Spinal cord (tissue), 4 donors: ENCODE measurements around the gene METTL17. TPM values are rescaled to one million over a fixed set of nuclear protein-coding genes. Genes with fewer than 3 reads are reported as not detected.

Experiments
- polyA plus RNA-seq, 2 donors: library from polyadenylated mRNA; unstranded; fragments of 120-200 nt; gene quantifications; one replicate each; pipeline ENCODE4 v1.2.1, GENCODE V29; 2013; ENCODE audit not compliant: insufficient read length in 2 of 2
- small RNA-seq: library from RNA; depleted of rRNA; stranded (forward); fragments of <200 nt; gene quantifications from one replicate; pipeline ENCODE3, GENCODE V24; 2014; ENCODE audit warnings: low replicate concordance
- total RNA-seq, 2 donors: library from RNA; depleted of rRNA in 1 of 2; stranded (reverse); fragments of 120-200 nt in 1 of 2; fragments of >200 nt in 1 of 2; gene quantifications; one replicate each; pipeline versions ENCODE4 v1.2.3 to v1.2.4, GENCODE V29; 2013 to 2014

The METTL17 gene
- total and polyA plus RNA-seq, 4 donors = 31.1 to 79.2 (median 60.9) TPM

Small RNA genes within 50 kb of the gene (small RNA-seq; reads per million reads assigned to genes)
- gene RN7SL189P = not detected

Other genes with a start within 250 kb of the METTL17 start
- not detected for gene EDDM3A, start 244.1 kb upstream of the METTL17 start, total RNA-seq
- not detected for gene EDDM3A, start 244.1 kb upstream of the METTL17 start, polyA plus RNA-seq
- not detected for gene EDDM3B, start 221.6 kb upstream of the METTL17 start, total RNA-seq
- not detected for gene EDDM3B, start 221.6 kb upstream of the METTL17 start, polyA plus RNA-seq
- 10 to 100 TPM in 1 of 2 donors, 1 to 10 TPM in 1; 8.7 to 11.3 TPM for gene RNASE6, start 208.7 kb upstream of the METTL17 start, total RNA-seq
- gene RNASE6, start 208.7 kb upstream of the METTL17 start, polyA plus RNA-seq = 1 to 10 TPM; 4.3 to 6.1 TPM
- 100 to 1,000 TPM in 1 of 2 donors, 10 to 100 TPM in 1; 99.1 to 223 TPM for gene RNASE1, start 187.1 kb upstream of the METTL17 start, total RNA-seq
- gene RNASE1, start 187.1 kb upstream of the METTL17 start, polyA plus RNA-seq = 10 to 100 TPM; 50.2 to 77.1 TPM
- gene RNASE3, start 98.6 kb upstream of the METTL17 start, total RNA-seq = 1 to 10 TPM in 1 of 2 donors, under 1 TPM in 1; 0.55 to 3.7 TPM
- gene RNASE3, start 98.6 kb upstream of the METTL17 start, polyA plus RNA-seq = under 1 TPM in 1 of 2 donors, not detected in 1; 0.24 TPM
- gene RNASE2, start 34.5 kb upstream of the METTL17 start, total RNA-seq = 1 to 10 TPM in 1 of 2 donors, under 1 TPM in 1; 0.50 to 5.8 TPM
- 1 to 10 TPM in 1 of 2 donors, under 1 TPM in 1; 0.90 to 1.1 TPM for gene RNASE2, start 34.5 kb upstream of the METTL17 start, polyA plus RNA-seq
- under 1 TPM in 1 of 2 donors, not detected in 1; 0.17 TPM for gene SLC39A2, start 9.3 kb downstream of the METTL17 start, total RNA-seq
- gene SLC39A2, start 9.3 kb downstream of the METTL17 start, polyA plus RNA-seq = under 1 TPM in 1 of 2 donors, not detected in 1; 0.32 TPM
- gene NDRG2, start 35.1 kb downstream of the METTL17 start, total RNA-seq = 100 to 1,000 TPM; 233 to 301 TPM
- gene NDRG2, start 35.1 kb downstream of the METTL17 start, polyA plus RNA-seq = 100 to 1,000 TPM; 763 to 827 TPM
- under 1 TPM in 1 of 2 donors, not detected in 1; 0.44 TPM for gene TPPP2, start 40.2 kb downstream of the METTL17 start, total RNA-seq
- gene TPPP2, start 40.2 kb downstream of the METTL17 start, polyA plus RNA-seq = under 1 TPM; 0.59 to 0.71 TPM
- gene RNASE13, start 44.8 kb downstream of the METTL17 start, total RNA-seq = not detected
- not detected for gene RNASE13, start 44.8 kb downstream of the METTL17 start, polyA plus RNA-seq
- not detected for gene RNASE7, start 52.4 kb downstream of the METTL17 start, total RNA-seq
- under 1 TPM in 1 of 2 donors, not detected in 1; 0.12 TPM for gene RNASE7, start 52.4 kb downstream of the METTL17 start, polyA plus RNA-seq
- gene RNASE8, start 67.8 kb downstream of the METTL17 start, total RNA-seq = not detected
- gene RNASE8, start 67.8 kb downstream of the METTL17 start, polyA plus RNA-seq = not detected
- gene ARHGEF40, start 80.3 kb downstream of the METTL17 start, total RNA-seq = 10 to 100 TPM; 37.9 to 71.0 TPM
- 10 to 100 TPM; 83.1 to 98.9 TPM for gene ARHGEF40, start 80.3 kb downstream of the METTL17 start, polyA plus RNA-seq
- gene ZNF219, start 108.7 kb downstream of the METTL17 start, total RNA-seq = 10 to 100 TPM in 1 of 2 donors, 1 to 10 TPM in 1; 4.7 to 16.3 TPM
- gene ZNF219, start 108.7 kb downstream of the METTL17 start, polyA plus RNA-seq = 10 to 100 TPM; 39.1 to 48.8 TPM
- under 1 TPM; 0.50 to 0.72 TPM for gene TMEM253, start 111.1 kb downstream of the METTL17 start, total RNA-seq
- gene TMEM253, start 111.1 kb downstream of the METTL17 start, polyA plus RNA-seq = 1 to 10 TPM in 1 of 2 donors, under 1 TPM in 1; 0.43 to 1.7 TPM
- not detected for gene OR5AU1, start 166.1 kb downstream of the METTL17 start, total RNA-seq
- gene OR5AU1, start 166.1 kb downstream of the METTL17 start, polyA plus RNA-seq = under 1 TPM; 0.05 to 0.11 TPM